GM12801 (cell line): ENCODE data around the gene SLC15A4.

ENCODE experiments used
- TF ChIP-seq, protein P1 (sequence below): IDR thresholded peaks from one replicate; pipeline ENCODE4 v1.5.1; 2011; ENCODE audit warnings: control low read depth; ENCODE audit not compliant: insufficient read length; ENCODE audit errors: extremely low read depth

Gene SLC15A4

DNA sequence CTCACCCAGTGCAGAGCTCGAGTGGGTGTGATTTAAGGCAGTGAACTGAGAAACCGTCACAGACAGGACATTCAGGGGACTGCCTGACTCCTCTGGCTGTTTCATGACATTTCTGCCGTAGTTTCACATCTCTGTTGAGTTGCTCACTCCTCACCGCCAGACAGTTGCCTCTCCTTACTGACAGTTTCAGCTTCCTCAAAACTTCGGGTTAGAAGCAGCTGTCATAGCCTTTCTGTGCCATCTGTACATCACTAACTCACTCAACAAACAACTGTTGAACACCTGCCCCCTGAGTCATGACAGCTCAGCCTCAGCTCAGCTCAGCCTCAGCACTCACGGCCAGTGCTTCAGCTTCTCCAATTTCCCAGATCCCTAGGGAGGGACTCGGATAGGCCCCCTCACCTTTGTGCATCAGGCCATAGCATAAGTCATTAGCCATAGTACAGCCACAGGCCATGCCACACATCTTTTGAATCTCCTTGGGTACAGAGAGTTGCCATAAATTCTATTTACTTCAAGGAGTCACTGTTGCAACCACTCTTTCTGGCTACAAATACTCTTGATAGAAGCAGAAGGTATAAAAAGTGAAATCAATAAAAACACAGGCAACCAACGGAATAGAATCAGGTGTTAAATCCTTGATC, 6.2 kb upstream of the SLC15A4 start:
- TF ChIP-seq, protein P1, sequence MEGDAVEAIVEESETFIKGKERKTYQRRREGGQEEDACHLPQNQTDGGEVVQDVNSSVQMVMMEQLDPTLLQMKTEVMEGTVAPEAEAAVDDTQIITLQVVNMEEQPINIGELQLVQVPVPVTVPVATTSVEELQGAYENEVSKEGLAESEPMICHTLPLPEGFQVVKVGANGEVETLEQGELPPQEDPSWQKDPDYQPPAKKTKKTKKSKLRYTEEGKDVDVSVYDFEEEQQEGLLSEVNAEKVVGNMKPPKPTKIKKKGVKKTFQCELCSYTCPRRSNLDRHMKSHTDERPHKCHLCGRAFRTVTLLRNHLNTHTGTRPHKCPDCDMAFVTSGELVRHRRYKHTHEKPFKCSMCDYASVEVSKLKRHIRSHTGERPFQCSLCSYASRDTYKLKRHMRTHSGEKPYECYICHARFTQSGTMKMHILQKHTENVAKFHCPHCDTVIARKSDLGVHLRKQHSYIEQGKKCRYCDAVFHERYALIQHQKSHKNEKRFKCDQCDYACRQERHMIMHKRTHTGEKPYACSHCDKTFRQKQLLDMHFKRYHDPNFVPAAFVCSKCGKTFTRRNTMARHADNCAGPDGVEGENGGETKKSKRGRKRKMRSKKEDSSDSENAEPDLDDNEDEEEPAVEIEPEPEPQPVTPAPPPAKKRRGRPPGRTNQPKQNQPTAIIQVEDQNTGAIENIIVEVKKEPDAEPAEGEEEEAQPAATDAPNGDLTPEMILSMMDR = no peak

GRCh38 chr12:128827724-128828123, 4.0 kb upstream of the SLC15A4 start:
- TF ChIP-seq, protein P1 = no peak

GRCh38 chr12:128825835-128826234, 2.1 kb upstream of the SLC15A4 start:
- TF ChIP-seq, protein P1 = no peak

DNA sequence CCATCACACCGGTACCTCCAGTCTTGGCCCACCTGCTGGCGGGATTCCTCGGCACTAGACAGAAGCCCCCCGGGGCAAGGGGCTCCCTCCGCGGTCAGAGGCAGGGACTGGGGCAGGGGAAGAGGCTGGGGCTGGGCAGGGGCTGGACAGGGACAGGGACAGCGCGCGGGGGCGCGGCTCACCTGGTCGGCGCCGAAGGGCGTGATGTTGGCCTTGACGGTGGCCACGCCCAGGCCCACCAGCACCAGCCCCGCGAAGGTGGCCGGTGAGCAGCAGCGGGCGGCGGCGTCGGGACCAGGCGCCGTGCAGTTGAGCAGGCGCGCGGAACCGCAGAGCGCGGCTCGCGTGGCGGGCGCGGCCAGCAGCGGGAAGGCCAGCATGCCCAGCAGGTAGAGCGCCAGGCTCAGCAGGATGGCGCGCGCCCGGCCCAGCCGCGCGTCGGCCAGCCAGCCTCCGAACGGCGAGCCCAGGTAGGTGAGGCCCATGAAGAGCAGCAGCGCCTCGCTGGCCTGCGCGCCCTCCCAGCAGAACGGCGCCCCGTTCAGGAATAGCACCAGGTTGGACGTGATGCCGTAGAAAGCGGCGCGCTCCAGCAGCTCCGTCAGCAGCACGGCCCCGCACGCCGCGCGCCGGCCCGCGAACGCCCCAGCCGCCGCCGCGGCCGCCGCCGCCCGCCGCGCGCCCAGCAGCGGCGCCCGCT, 392 bp downstream of the SLC15A4 start:
- TF ChIP-seq, protein P1 = no peak

DNA sequence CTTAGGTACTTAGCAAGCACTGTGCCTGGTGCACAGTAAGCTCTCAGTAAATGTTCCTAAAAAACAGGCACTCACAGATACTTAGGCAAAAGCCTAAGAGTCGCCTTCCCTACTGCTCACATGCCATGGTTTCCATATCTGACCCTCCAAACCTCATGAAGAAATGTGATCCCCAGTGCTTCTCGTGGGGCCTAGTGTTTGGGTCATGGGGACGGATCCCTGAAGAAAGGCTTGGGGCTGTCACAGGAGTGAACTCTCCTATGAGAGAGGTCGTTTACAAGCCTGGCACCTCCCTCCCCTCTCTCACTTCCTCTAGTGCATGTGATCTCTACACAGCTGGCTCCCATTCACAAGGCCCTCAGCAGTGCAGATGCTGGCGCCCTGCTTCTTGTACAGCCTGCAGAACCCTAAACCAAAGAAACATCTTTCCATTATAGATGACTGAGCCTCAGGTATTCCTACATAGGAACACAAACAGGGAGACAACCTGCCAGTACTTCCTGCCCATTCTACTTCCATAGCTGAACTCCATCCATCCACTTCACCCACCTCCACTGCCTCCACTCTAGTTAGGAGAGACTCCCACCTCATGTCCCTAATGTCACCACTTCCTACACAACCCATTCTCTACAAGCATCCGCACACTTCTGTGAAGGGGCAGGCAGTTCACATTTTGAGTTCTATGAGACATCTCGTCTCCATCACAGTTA, 2.9 kb downstream of the SLC15A4 start:
- TF ChIP-seq, protein P1 = no peak

DNA sequence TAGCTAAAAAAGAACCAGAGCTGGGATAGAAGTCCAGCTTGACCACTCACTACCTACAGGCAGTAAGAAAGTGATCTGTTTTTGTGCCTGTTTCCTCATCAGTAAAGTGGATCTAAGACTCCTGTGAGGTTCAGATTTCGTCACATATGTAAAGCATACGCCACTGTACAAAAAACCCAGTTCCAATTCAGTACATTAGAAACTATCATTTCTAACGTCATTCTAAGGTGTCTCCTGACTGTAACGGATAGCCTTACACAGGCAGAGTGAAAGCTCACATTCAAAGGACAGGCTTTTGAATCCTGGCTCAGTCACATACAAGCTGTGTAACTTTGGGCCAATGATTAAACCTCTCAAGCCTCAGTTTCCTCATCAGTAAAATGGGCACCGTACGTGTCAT, 3.5 kb downstream of the SLC15A4 start:
- TF ChIP-seq, protein P1 = no peak

DNA sequence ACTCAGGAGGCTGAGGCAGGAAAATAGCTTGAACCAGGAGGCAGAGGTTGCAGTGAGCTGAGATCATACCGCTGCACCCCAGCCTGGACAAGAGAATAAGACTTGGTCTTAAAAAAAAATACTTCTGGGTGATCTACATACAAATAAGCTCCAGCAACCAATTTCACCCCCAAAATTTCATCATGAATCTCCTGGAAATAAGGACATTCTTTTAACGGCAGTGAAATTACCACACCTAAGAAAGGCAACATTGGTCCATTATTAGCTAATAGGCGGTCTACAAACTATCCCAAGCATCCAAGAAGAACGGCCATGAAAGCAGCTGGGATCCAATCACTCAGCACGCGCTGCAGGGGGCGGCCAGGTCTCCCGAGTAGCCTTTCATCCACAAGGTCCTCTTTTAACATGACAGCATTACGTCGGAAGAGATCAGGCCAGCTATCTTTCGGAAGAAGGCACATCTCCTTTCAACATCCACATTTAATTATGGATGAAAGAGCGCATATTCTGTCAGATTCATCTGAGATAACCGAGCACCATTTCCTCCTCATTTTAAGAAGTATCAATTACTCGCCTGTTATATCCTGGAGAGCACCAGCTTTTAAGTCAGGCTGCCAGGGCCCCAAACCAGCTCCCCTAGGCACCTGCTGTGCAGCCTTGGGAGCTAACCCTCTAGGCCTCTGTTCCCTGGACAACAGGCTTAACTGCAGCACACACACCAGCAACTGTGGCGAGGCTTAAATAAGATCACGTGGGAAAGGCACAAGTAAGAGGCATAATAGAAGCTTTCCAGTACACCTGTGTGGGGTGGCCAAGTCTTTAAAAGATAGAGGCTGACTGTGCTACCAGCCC, 4.2 kb downstream of the SLC15A4 start:
- TF ChIP-seq, protein P1 = no peak
